AG20443 (cell line): Measurements from ENCODE around the gene TH.
A peak's percentile ranks its signal among the peaks of the same experiment; 100 is the strongest.

Experiments
- DNase-seq: peaks from one replicate; pipeline ENCODE4 v3.0.0; 2012; ENCODE audit warnings: low spot score, mixed read lengths

TH gene

GRCh38 chr11:2142300-2142759, 29.3 kb downstream of the TH start:
- peak; percentile 75 for DNase-seq

GRCh38 chr11:2140411-2141400, 30.9 kb downstream of the TH start:
- DNase-seq: no peak

GRCh38 chr11:2139621-2140337, 31.8 kb downstream of the TH start:
- DNase-seq: no peak

- DNase-seq: no peak
Observed at GRCh38 chr11:2139123-2139521, 32.5 kb downstream of the TH start, which contains the start of gene IGF2. Gene IGF2, minus strand, starts transcription at chr11:2139389. Its CDS starts 3,866 bp downstream, at chr11:2135523.

GRCh38 chr11:2138431-2139122, 33.0 kb downstream of the TH start:
- DNase-seq: no peak

- no peak for DNase-seq
Observed at GRCh38 chr11:2138068-2138430, 33.6 kb downstream of the TH start.

- DNase-seq: peak; percentile 90
Observed at GRCh38 chr11:2137202-2138067, 34.2 kb downstream of the TH start.

- DNase-seq: no peak
Observed at GRCh38 chr11:2136952-2137201, 34.7 kb downstream of the TH start.

GRCh38 chr11:2136209-2136951, 35.2 kb downstream of the TH start:
- no peak for DNase-seq

- DNase-seq: no peak
Observed at GRCh38 chr11:2135648-2136201, 35.9 kb downstream of the TH start.

GRCh38 chr11:2135018-2135569, 36.5 kb downstream of the TH start:
- DNase-seq: no peak

GRCh38 chr11:2134022-2135010, 37.3 kb downstream of the TH start:
- DNase-seq: no peak

GRCh38 chr11:2133241-2134021, 38.2 kb downstream of the TH start:
- DNase-seq: no peak

- DNase-seq: no peak
Observed at GRCh38 chr11:2132874-2133240, 38.8 kb downstream of the TH start.

- no peak for DNase-seq
Observed at GRCh38 chr11:2132246-2132645, 39.4 kb downstream of the TH start.

GRCh38 chr11:2131371-2132236, 40.0 kb downstream of the TH start:
- DNase-seq: no peak

- no peak for DNase-seq
Observed at GRCh38 chr11:2130881-2131352, 40.7 kb downstream of the TH start.
